ENCODE results near the gene MMP20. TPM values are rescaled to one million over a fixed set of nuclear protein-coding genes. Genes with fewer than 3 reads are reported as not detected.

MMP20 gene
- polyA plus RNA-seq, 2 of the 4 experiments (the other 2 are of a cell fraction) = not detected

DNA sequence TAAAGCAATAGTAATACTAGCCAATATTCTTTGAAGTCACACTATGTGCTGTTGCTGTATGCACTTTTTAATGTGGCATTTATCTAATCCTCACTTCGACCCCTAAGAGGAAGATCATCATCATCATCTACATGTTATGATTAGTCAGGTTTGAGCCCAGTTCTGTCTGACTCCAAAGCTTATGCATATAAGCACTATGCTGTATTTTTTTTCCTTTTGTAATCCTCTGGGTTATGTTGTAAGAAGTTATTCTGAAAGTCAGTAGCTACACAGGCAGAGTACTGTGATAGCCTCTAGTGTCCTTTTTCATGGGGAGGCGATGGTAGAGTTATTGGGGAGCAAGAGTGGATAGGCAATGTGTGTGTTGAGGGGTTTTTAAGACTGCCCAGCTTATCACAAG, 11.1 kb downstream of the MMP20 start:
- H3K4me1 ChIP-seq = peaks cover 43% of the 10 kb centered on the region
- no peak for FAIRE-seq
- POLR2A ChIA-PET = interaction anchor here (1.5 kb wide), 1 partner anchor 53 kb away, joined by 3 read pairs; no protein-coding TSS in a partner anchor
- peak overlapping the region in 1 of 2 experiments; percentile 84; a peak in 3 of 6 replicates for H3K27ac ChIP-seq
- H3K9me3 ChIP-seq = no peaks in the 10 kb centered on the region
- no peak overlapping the region for H3K4me3 ChIP-seq
- no peak overlapping the region for H3K4me2 ChIP-seq
- ATAC-seq = peak; percentile 17 to 28; a peak in 2 of 6 replicates
- CTCF ChIA-PET = interaction anchor here (0.8 to 6.9 kb wide), 27 partner anchors 9 to 325 kb away, joined by 3 to 81 read pairs (median 9); no protein-coding TSS in a partner anchor
- no peak for DNase-seq (ENCODE audit: low read depth in 1 of 2, low spot score in 1 of 2)
- 88% methylated on average over 2 of the region's 2 CpGs for WGBS (ENCODE audit: missing lambda C conversion rate)
- TF ChIP-seq MYC (IDR thresholded peaks at IDR 0.05; ENCODE audit: borderline replicate concordance, low read length) (no peak), NR3C1 (IDR thresholded peaks at IDR 0.05) (no peak), EHF (CRISPR knock-in tag; IDR thresholded peaks at IDR 0.05) (no peak), CHD4 (IDR thresholded peaks at IDR 0.05; ENCODE audit: borderline replicate concordance) (no peak)

DNA sequence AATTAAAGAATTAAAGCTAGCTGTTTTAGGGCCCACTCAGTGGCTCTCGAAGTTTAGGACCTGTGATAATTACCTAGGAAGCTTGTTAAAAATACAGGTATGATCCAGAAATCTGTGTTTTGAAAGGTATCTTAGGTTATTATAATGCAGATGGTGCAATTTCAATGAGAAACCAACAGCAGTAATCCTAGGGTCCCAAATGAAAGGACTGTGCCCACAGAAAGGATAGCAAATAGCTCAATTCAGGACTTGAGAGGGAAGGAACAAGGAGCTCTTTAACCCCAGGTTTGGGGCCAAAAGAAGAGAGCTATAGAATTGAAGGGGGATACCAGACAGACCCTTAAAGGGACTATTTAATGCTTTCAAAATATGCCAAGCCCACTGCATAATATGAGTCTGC, 11.7 kb downstream of the MMP20 start:
- H3K4me3 ChIP-seq = no peak overlapping the region
- 12% methylated on average over 1 of the region's 1 CpG for WGBS (ENCODE audit: missing lambda C conversion rate)
- ATAC-seq = no peak
- ChIA-PET CTCF (interaction anchor here (0.7 to 6.9 kb wide), 58 partner anchors 9 to 606 kb away, joined by 3 to 81 read pairs (median 6); no protein-coding TSS in a partner anchor), POLR2A (interaction anchor here (1.5 kb wide), 1 partner anchor 53 kb away, joined by 3 read pairs; no protein-coding TSS in a partner anchor)
- peak overlapping the region; percentile 54 for H3K4me2 ChIP-seq
- peaks cover 49% of the 10 kb centered on the region for H3K4me1 ChIP-seq
- no peak for DNase-seq (ENCODE audit: low read depth in 1 of 2, low spot score in 1 of 2)
- no peak for FAIRE-seq
- peak overlapping the region; percentile 58 to 84; a peak in 5 of 6 replicates for H3K27ac ChIP-seq
- no peaks in the 10 kb centered on the region for H3K9me3 ChIP-seq
- TF ChIP-seq POLR2A (IDR thresholded peaks at IDR 0.05; ENCODE audit: low read length) = no peak
- no peak for TF ChIP-seq MAZ (IDR thresholded peaks at IDR 0.05; ENCODE audit: borderline replicate concordance, low read depth, low read length)
- TF ChIP-seq REST (IDR thresholded peaks at IDR 0.05) = no peak
- TF ChIP-seq EHMT2 (IDR thresholded peaks at IDR 0.05; ENCODE audit: low read depth) = no peak
- TF ChIP-seq CBX2 (IDR thresholded peaks at IDR 0.05; ENCODE audit: borderline replicate concordance, low read depth) = no peak
- no peak for TF ChIP-seq HDAC2 (IDR thresholded peaks at IDR 0.05)
- TF ChIP-seq KDM5A (IDR thresholded peaks at IDR 0.05) = no peak
- TF ChIP-seq, protein P1, sequence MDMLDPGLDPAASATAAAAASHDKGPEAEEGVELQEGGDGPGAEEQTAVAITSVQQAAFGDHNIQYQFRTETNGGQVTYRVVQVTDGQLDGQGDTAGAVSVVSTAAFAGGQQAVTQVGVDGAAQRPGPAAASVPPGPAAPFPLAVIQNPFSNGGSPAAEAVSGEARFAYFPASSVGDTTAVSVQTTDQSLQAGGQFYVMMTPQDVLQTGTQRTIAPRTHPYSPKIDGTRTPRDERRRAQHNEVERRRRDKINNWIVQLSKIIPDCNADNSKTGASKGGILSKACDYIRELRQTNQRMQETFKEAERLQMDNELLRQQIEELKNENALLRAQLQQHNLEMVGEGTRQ (IDR thresholded peaks at IDR 0.05) = no peak
- no peak for TF ChIP-seq ZSCAN20 (CRISPR knock-in tag; IDR thresholded peaks at IDR 0.05)

DNA sequence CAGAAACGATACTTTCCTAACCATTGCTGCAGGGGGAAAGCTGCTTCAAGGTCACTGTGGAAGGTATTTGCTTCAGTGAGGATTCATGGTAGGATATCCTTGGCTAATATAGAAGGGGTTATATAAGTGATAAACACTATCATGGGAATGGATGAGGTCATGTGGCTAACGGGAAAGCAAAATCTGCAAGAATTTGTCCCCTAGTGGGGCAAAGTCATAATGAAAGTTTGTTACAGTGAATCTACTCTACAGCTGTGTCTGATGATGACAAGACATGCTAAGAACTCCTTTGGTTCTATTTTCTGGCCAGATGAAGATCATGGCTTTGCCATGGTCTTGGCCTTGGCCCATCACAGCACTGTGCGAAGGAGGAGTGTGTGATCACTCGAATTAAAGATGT, 13.8 kb downstream of the MMP20 start:
- ChIA-PET POLR2A (no interaction called here), CTCF (interaction anchor here (0.5 to 6.9 kb wide), 10 partner anchors 8 to 270 kb away, joined by 3 to 81 read pairs (median 4); no protein-coding TSS in a partner anchor)
- Histone ChIP-seq H3K4me3 (no peak overlapping the region), H3K4me1 (peaks cover 51% of the 10 kb centered on the region), H3K27ac (peak overlapping the region; percentile 34 to 69; a peak in 4 of 6 replicates), H3K4me2 (no peak overlapping the region), H3K9me3 (no peaks in the 10 kb centered on the region)
- DNase-seq (ENCODE audit: low read depth in 1 of 2, low spot score in 1 of 2) (no peak), FAIRE-seq (no peak), ATAC-seq (no peak)
- WGBS (ENCODE audit: missing lambda C conversion rate) = 96% methylated on average over 4 of the region's 4 CpGs
- TF ChIP-seq TP53 (CRISPR knock-in tag; IDR thresholded peaks at IDR 0.05) (no peak), KDM1A (IDR thresholded peaks at IDR 0.05; ENCODE audit: low read depth) (no peak), FOSL2 (IDR thresholded peaks at IDR 0.05) (no peak), FOSL2 (CRISPR knock-in tag; IDR thresholded peaks at IDR 0.05) (no peak), ZFP36 (IDR thresholded peaks at IDR 0.05; ENCODE audit: borderline replicate concordance, partially characterized antibody) (no peak), HDAC2 (IDR thresholded peaks at IDR 0.05) (no peak), EP300 (IDR thresholded peaks at IDR 0.05) (no peak)
- TF ChIP-seq, protein P1 (IDR thresholded peaks at IDR 0.05) = no peak

Data from A549 (cell line).